Measurements from ENCODE around the gene CC2D2A.
"Not testable (repeated sequence)": the region's sequence is repeated elsewhere in the genome, so short reads cannot be mapped to it uniquely, and the experiment has no call there.

Gene CC2D2A

DNA sequence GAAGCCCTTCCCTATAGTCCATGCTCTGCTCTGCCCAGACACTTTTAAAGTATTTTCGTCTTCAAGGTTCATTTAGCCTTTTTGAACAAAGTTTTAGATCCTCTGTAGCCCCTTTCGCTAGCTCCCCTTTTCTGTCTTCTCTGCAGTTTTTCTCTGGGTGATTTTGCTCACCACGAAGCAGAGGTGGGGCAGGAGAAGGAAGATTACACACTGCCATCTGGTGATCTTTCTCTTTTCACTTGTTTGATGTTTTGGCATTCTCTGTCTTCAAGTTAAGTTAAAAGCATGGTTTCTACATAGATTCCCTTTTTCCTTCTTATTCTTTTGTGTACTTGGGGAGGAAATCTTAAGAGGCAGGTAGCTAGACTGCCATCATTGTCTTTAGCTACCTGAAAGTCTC is 43.9 kb downstream of the CC2D2A start:
- H3K9me3 ChIP-seq = no peaks in the 10 kb centered on the region
- TF ChIP-seq CTCF (IDR thresholded peaks at IDR 0.05; ENCODE audit: low read depth, low read length) = no peak
- DNase-seq = no peak
- no peak overlapping the region for H3K4me3 ChIP-seq (ENCODE audit: low read depth, low read length)
- no peaks in the 10 kb centered on the region; the same call in 1 of the 2 replicates for H3K27me3 ChIP-seq
- peaks cover 21% of the 10 kb centered on the region for H3K36me3 ChIP-seq
- H3K4me1 ChIP-seq = no peaks in the 10 kb centered on the region

DNA sequence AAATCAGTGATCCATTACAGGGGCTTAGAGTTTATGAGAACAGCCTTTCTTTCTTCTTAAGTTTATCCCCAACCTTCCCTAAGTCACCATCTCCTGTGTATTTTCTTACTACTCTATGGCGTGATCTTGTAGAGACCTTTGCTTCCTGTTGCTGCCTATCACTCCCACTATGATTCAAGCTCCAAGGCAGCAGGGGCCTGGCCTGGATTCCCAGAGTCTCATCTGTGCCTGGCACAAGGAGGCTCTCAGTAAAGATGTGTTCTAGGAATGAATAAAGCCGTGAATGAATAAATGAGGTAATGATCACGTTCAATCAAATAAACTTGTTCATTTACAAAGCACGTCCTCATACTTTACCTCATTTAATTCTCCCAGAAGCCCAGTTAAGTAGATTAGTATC is 45.4 kb downstream of the CC2D2A start:
- Histone ChIP-seq H3K27me3 (no peaks in the 10 kb centered on the region; the same call in 1 of the 2 replicates), H3K9me3 (no peaks in the 10 kb centered on the region), H3K4me3 (ENCODE audit: low read depth, low read length) (no peak overlapping the region), H3K4me1 (no peaks in the 10 kb centered on the region), H3K36me3 (peaks cover 26% of the 10 kb centered on the region)
- TF ChIP-seq CTCF (IDR thresholded peaks at IDR 0.05; ENCODE audit: low read depth, low read length) = no peak
- no peak for DNase-seq

GRCh38 chr4:15516494-15516893 is 46.8 kb downstream of the CC2D2A start:
- Histone ChIP-seq H3K9me3 (no peaks in the 10 kb centered on the region), H3K27me3 (no peaks in the 10 kb centered on the region; the same call in 1 of the 2 replicates), H3K36me3 (peaks cover 26% of the 10 kb centered on the region), H3K4me1 (no peaks in the 10 kb centered on the region), H3K4me3 (ENCODE audit: low read depth, low read length) (no peak overlapping the region)
- no peak for DNase-seq
- TF ChIP-seq CTCF (IDR thresholded peaks at IDR 0.05; ENCODE audit: low read depth, low read length) = no peak

DNA sequence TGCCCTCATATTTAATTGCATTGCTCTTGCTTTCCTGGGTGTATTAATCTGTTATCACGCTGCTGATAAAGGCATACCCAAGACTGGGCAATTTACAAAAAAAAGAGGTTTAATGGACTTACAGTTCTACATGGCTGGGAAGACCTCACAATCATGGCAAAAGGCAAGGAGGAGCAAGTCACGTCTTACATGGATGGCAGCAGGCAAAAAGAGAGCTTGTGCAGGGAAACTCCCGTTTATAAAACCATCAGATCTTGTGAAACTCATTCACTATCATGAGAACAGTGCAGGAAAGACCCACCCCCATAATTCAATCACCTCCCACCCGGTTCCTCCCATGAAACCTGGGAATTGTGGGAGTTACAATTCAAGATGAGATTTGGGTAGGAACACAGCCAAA is 48.0 kb downstream of the CC2D2A start:
- H3K9me3 ChIP-seq; H3K27me3 ChIP-seq; H3K4me1 ChIP-seq; DNase-seq; H3K4me3 ChIP-seq (ENCODE audit: low read depth, low read length): not testable (repeated sequence)
- H3K36me3 ChIP-seq = peaks cover 26% of the 10 kb centered on the region

GRCh38 chr4:15521442-15522039 is 51.9 kb downstream of the CC2D2A start:
- H3K4me1 ChIP-seq = no peaks in the 10 kb centered on the region
- no peak for DNase-seq
- no peak overlapping the region for H3K4me3 ChIP-seq (ENCODE audit: low read depth, low read length)
- H3K36me3 ChIP-seq = peaks cover 23% of the 10 kb centered on the region
- no peak for TF ChIP-seq CTCF (IDR thresholded peaks at IDR 0.05; ENCODE audit: low read depth, low read length)
- H3K27me3 ChIP-seq = no peaks in the 10 kb centered on the region
- no peaks in the 10 kb centered on the region for H3K9me3 ChIP-seq

GRCh38 chr4:15525080-15525479 is 55.4 kb downstream of the CC2D2A start:
- no peak overlapping the region for H3K4me3 ChIP-seq (ENCODE audit: low read depth, low read length)
- no peaks in the 10 kb centered on the region for H3K27me3 ChIP-seq
- no peaks in the 10 kb centered on the region for H3K4me1 ChIP-seq
- TF ChIP-seq CTCF (IDR thresholded peaks at IDR 0.05; ENCODE audit: low read depth, low read length) = no peak
- H3K9me3 ChIP-seq = no peaks in the 10 kb centered on the region
- DNase-seq = no peak
- no peaks in the 10 kb centered on the region; the same call in 1 of the 2 replicates for H3K36me3 ChIP-seq

Measured in BE2C (cell line).